GM12891 (cell line): ENCODE measurements around the gene PRRT1B.

ENCODE experiments used
- POLR2A ChIP-seq: IDR thresholded peaks from 2 replicates; pipeline ENCODE4 v1.6.1; 2011; ENCODE audit warnings: low read depth, low read length, control low read depth
- SPI1 ChIP-seq: IDR thresholded peaks from 2 replicates; pipeline ENCODE4 v1.6.1; 2011; ENCODE audit warnings: low read depth, low read length, control low read depth

GRCh38 chr9:131546336-131547084 is 1.2 kb downstream of the PRRT1B start:
- no peak for TF ChIP-seq POLR2A
- no peak for TF ChIP-seq SPI1
